GM19372 (cell line): ENCODE measurements around the gene CTIF.
"Not testable (repeated sequence)": the region's sequence is repeated elsewhere in the genome, so short reads cannot be mapped to it uniquely, and the experiment has no call there.

Experiments used
- ATAC-seq: cut with Tn5 transposase; IDR thresholded peaks from one replicate; pipeline ENCODE4 v1.9.1; 2021; ENCODE audit warnings: mild to moderate bottlenecking, low read depth, moderate library complexity; ENCODE audit not compliant: unreplicated experiment

The CTIF gene

DNA sequence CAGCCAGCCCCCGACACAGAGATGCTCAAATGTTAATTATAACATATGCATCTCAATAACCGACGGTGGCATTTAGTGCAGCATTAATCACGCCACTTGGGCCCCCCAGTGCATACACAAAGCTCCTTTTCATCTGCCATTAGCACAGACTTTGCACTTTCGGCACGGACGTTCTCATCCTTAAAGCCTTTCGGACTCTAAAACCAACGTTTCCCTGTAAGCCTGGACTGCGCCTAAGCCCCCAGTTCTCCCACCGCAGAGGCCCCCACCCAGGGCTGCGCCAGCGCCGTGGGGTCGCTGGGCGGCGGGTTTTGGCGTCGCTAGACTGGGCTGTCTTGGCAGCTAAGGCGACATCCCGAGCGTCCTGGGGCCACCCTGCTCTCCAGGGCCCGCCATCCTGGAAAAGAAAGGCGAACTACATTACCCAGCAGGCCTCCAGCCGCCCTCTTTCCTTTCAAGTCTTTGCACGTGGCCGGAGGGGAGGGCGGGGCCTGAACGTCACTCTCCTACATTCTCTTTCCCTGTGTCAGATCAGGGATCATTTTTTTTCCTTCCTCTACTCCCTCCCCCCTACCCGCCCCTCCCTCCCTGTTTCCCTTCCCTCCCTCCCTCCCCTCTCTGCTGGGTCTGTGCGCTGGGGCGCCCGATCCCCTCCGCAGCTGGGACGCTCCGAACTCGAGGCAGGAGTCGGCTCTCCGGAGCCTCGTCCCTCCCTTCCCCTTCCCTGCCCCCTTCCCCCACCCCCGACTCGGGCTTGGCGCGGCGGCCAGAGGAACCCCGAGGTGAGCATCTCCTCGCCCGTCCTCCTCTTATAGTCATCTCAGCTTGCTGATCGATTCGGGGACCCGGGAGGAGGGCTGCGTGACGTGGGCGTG, at the start of gene CTIF:
Gene CTIF, plus strand, starts transcription at position 501 of the 875 bp plus-strand sequence. CDS start 80,535 bp downstream, outside the sequence.
- peak; percentile 63 for ATAC-seq

GRCh38 chr18:48490641-48491293, 48.1 kb upstream of the CTIF start:
- ATAC-seq, result no peak

DNA sequence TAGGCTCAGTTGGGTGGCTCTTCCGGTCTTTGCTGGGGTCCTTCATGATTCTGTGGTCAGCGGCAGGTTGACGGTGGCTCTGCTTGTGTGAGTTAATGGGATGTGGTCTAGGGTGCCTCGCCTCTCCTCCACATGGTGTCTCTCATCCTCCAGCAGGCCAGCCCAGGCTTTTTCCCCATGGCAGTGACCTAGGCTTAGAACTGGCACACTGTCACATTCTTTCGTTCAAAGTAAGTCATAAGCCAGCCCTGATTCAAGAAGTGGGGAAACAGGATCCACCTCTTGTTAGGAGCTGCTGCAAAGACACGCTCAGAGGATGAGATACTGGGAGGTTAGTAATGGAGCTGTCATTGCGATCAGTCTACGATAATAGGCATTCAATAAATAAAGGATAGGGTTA, 46.0 kb upstream of the CTIF start:
- no peak for ATAC-seq

- ATAC-seq, result no peak
These were observed 45.2 kb upstream of the CTIF start for GRCh38 chr18:48493434-48494230.

DNA sequence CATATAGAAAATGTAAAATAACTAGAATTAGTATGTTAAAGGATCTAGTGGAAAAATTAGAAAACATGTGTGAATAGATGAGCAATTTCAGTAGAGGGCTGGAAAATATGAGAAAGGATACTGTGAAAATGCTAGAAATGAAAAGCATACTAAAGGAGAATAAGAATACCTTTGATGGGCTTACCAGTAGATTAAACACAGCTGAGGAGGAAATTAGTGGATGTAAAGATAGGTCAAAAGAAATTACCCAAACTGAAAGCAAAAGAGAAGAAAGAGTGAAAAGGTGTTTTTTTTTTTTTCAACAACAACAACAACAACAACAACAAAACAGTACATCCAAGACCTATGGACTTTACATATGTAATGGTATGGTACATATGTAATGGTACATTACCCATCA, 41.0 kb upstream of the CTIF start:
- no peak for ATAC-seq

GRCh38 chr18:48500517-48500916, 38.3 kb upstream of the CTIF start:
- no peak for ATAC-seq

- ATAC-seq, result no peak
These were observed 35.9 kb upstream of the CTIF start for GRCh38 chr18:48502906-48503305.

DNA sequence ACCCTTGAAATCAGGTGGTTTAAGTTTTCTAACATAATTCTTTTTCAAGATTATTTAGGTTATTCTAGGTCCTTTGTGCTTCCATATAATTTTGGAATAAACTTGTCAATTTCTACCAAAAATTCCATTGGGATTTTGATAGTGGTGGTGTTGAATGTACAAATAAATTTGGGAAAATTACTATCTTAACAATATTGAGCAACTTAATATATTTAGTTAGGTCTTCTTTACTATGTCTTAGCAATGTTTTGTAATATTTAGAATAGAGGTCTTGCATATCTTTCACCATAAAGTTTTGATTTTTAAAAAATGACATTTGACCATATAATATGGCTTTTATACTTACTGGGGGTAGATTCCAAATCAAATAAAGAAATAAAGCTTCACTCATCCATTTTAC, 34.0 kb upstream of the CTIF start:
- ATAC-seq, result no peak

GRCh38 chr18:48506983-48507568, 31.8 kb upstream of the CTIF start:
- not testable (repeated sequence) for ATAC-seq

DNA sequence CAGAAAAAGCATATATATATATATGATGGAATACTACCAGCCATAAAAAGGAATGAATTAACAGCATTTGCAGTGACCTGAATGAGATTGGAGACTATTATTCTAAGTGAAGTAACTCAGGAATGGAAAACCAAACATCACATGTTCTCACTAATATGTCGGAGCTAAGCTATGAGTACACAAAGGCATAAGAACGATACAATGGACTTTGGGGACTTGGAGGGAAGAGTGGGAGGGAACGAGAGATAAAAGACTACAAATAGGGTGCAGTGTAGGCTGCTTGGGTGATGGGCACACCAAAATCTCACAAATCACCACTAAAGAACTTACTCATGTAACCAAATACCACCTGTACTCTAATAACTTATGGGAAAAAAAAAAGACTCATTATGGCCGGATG, 26.3 kb upstream of the CTIF start:
- not testable (repeated sequence) for ATAC-seq

GRCh38 chr18:48514786-48515185, 24.0 kb upstream of the CTIF start:
- no peak for ATAC-seq

- no peak for ATAC-seq
These were observed 21.8 kb upstream of the CTIF start for GRCh38 chr18:48517048-48517447.

DNA sequence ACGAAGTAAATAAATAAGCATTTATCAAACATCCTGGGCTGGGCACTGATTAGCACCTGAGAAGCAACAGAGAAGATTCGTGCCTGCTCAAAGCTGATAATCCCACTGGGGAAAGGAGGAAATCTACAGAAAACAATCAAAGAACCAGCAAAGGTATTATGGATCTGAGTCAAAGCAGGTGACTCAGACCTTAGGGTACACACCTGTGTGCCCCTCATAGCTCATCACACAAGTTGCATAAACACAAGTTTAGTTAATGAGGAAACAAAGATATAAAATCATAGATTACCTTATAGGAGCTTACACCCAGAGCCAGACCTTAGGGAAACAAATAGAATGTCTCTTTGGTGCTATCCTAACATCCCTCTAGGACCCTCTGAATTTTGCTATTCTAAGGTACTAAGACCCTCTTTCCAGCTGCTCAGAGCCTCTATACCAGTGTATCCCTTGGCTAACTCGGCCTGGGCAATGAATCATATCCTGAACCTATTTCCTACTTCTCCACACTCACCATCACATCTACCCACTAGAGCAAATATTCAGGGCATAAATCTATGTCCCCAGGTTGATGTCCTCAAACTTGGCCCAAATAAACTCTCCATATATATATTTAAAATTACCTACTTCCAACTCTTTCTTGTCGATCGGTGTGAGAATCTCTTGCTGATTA, 19.3 kb upstream of the CTIF start:
- ATAC-seq, result no peak

DNA sequence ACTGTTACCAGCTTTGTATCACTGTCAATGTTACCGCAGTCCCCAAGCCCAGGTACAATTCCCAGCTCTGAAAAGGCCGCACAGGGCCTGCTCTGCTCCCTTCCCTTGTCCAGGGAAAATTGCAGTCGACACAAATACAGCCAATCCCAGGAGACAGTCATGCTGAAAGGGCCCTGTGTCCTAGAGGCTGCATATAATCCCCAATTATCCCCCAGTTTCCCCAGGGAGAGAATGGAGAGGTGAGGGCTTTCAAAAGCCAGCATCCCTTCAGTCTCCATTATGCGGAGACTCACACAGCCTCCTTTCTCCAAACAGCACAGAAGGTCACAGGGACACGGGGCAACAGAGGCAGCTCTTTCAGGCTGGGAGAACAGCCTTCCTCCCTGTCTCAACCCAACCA, 17.1 kb upstream of the CTIF start:
- ATAC-seq, result no peak

DNA sequence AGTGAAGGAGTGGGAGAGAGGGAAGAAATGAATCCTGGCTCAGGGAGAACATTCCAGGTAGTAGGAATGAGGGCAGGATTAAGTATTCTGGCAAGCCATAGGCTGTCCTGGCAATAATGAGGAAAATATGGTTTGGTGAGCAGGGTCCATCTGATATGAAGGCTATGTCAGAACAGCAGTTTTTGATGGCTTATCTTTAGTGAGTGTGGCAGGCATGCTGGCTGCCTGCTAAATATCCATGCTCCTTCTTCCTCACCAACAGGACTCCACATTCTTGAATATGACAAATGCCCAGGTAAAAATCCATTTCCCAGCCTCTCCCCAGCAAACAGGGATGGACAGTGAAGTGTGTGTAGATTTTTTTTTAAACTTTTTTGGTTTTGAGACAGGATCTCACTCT, 13.2 kb upstream of the CTIF start:
- ATAC-seq, result no peak

GRCh38 chr18:48527461-48527860, 11.4 kb upstream of the CTIF start:
- no peak for ATAC-seq

DNA sequence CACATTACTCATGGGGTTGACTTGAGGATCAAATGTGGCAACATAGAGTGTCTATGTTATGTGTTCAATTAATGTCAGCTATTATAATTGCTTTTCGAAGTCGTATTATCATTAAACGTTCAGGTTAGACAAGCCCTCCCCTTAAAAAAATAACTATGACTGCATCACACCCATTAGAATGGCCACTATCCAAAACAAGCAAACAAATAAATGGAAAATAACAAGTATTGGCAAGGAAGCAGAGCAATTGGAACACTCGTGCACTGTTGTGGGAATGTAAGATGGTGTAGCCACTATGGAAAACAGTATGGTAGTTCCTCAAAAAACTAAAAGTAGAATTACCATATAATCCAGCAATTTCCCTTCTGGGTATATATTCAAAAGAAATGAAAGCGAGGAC, 10.0 kb upstream of the CTIF start:
- ATAC-seq, result no peak

DNA sequence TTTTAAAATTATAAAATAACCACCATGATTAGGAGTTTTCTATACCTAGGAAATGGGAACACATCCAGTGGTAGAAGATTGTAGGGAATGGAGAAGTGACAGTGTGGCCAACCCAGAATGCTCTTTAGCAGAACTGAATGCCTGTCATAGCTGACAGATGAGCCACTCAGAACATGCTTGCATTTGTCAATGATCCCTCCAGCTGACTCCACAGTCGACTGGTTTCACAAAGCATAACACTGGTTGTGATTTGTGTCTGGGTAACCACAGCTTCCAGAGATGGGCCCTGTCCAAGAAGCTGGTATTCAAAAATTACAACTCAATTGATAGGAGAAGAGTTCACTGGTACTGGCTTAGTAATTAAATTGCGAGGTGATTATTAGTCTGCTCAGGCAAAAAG, 9.0 kb upstream of the CTIF start:
- ATAC-seq, result no peak

- no peak for ATAC-seq
These were observed 8.3 kb upstream of the CTIF start for GRCh38 chr18:48530399-48531081.

- no peak for ATAC-seq
These were observed 7.8 kb upstream of the CTIF start for GRCh38 chr18:48531082-48531403.
